ENCODE results near the gene SLFN12L.

- TF ChIP-seq CTCF (IDR thresholded peaks at IDR 0.05), result no peak
- TF ChIP-seq POLR2AphosphoS5 (IDR thresholded peaks at IDR 0.05), result no peak
Measured at GRCh38 chr17:35510052-35510451, 27.4 kb downstream of the SLFN12L start.
